ELF-1 (cell line): ENCODE data around the gene NR2F2.

ENCODE experiments used
- DNase-seq: peaks from one replicate; pipeline ENCODE4 v3.0.0-alpha.2; 2016; ENCODE audit warnings: low read depth, low spot score

Gene NR2F2

DNA sequence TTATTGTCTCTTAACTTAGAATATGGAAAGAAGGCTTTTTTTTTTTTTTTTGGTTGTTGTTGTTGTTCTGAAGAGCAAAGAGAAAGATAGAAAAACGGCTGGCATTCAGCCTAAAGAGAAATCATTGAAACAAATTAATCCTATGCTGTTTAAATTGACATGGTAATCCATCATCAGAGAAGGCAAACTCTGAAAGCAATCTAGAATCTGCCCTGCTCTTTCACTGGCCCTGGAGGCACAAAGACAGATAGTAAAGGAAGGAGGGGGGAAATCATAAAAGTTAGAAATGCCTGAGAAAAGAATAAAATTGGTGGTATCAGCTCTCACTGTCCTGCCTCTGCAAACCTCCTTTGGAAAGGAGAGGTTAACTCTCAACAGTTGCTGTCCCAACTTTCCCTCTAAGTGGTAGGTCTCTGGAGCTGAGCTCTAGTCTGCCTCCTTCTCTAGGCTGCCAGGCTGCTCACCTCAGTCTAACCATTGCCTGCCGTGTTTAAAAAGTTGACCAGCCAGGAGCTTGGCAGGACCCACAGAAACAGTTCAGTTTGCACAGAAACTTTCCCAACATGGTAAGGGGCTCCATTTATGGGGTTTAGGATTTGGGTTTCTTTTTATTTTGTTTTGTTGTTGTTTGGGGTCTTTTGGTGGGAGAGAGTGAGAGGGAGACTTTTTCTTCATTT lies 13.4 kb upstream of the NR2F2 start:
- DNase-seq = peak; percentile 18

DNA sequence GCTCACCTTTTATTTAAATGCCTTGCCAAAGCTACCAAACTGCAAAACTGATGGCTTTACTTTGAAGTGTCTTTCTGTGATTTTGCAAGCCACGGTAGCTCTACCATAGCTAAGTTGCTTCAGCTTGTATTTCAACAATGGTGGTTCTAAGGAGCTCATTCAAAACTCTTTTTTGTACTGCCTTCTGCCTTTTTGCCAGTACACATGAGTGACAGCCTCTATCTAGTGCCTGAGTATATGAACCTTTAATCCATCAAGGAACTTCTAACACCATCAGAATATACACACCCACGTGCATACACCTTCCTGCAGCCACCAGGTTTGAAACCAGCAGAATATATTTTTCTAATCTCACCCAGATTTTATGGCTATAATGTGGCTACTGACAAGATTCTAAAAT lies 10.4 kb upstream of the NR2F2 start:
- DNase-seq = no peak

DNA sequence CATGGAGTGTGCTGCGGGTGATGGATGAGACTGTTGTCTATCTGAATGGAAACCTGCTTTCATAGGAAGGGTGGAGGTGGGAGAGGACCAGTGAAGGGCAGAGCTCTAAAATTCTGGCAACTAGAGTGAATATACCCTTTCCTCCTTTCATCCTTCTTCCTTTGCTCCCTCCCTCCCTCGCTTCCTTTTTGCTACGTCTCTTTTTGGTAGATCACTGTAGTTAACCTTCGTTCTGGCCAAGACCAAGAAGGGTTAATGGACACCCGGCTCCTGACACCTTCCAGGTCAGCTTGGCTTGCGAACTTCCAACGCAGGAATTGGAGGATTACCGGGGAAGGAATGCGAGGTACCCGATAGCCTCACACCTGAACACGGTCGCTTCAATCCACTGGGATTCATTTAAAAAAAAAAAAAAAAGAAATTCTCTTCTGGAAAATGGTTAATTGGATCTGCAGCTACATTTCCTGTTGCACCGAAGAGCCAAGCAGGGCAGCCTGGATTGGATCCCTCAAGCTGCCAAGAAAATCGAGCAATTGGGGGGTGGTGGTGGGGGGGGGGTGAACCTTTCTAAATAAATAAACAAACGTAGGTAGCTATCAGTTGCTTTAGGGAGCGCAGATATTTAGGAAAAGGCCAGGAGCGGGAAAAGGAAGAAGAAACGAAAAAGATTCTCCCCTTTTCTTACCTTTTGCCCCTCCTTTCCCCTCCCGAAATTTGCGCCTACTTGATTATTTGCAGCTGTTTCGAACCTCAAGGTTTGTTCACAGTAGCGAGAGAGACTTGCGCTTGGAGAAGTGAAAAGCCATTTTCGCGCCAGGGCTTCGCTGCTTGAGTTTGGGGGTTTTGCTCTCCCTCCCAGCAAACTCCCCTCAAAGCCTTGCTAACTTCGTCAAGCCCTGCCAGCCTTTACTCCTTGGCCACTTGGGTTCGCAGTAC lies 9.5 kb upstream of the NR2F2 start:
- peak; percentile 22 for DNase-seq

DNA sequence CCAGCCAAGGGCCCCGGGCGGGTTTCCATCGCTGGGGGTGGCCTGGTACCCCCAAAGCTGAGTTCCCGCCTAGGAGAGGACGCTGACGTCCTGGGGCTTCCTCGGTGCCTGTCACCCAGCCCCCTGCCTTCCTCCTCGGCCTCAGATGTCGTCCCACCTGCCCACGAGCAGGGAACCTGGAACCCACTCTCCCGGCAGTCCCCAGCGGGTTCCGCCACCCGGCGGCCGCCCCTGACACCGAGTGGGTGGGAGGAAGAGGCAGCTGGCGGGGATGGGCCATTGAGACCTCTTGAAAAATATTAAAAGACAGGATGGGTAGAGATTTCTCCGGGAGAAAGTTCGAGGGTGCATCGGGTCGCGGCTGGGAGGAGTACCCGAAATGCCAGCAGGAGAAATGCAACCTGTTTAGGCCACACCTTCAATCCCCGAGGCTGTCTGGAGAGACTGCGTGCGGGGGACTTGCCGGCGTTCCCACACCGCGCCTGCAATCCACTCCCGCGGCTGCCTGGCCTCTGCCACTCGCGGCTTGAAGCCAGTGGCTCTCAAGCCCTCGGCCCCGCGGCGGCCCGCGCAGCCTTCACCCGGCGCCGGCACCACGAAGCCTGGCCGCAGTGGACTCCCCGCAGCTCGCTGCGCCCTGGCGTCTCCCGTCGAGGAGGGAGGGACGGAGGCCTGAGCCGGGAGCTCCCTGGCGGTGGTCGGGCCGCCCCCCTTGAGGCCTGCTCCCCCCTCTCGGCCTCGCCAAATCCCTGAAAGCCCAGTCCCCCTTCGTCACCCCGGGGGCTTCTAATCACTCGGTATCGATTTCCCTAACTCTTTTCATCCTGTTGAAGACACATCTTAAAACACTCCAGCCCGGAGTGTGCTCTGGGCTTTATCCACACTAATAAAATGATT lies 8.6 kb upstream of the NR2F2 start:
- peak; percentile 43 for DNase-seq

DNA sequence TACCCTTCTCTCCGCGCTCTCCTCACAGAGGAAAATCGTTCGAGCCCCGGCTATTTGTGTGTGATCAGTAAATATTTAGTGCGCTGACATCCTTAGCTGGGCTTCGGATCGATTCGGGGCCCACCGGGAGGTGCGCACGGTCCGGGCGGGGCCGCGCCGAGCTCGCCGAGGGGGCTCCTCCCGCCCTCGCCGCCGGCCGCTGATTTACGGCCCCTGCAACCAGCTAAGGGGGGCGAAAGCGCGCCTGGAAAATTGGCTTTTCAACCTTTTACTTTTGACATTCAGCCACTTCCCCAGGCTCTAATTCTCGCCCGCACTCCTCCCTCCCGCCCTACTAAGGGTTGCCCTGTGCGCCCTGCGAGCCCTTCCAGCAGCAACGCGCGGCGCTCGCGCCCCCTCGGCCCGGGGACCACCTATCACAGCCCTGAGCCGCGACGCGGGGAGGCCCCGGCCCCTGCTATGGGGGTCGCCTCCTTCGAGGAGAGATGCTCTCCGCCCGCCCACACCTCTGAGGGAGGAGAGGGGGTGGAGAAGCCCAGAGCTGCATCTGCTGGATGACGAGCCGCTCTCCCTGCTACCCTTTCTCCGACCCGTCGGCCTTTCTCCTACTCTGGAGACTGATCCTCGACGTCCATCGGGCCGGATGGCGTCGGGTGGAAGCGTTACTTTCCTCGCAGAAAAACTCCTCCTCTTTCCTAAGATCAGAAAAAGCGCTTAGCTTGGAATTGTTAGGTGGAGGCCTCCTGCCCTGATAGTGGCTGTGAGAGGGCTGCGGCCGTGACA lies 7.8 kb upstream of the NR2F2 start:
- DNase-seq = peak; percentile 68

DNA sequence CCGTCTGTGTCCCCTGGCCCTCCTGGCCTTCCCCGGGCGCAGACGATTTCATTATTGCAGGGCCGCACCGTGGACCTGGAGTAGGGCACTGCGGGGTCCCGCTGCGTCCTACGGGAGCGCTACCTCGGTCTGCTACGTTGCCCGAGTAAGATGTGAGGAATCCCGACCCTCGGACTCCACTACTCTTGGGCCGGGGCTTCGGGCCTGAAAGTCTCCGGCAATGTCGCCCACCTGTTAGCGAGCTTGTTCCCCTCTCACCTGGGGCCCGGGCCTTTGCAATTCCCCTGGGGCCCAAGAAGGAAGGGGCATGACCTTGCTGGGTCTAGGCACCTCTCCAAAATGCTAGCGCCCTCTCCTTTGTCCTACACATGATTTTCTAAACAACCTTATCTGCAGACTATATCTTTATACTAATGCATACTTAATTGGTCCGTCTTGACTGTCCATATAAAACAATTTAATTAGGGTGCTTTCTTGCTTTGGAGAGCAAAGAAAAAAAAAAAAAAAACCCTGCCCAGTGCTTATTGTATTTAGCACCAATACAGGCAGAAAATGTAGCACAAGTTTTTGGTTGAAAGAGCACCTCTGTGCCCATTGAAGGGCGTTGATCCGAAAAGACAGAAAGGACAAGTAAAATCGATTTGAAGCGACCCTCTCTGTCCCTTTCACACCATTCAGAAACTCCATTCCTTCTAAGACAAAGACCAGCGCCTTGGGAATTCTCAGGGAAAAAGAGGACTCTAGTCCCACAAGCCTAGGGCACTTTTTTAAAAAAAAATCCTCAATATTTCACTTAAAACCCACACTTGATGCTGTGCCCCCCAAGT lies 7.0 kb upstream of the NR2F2 start:
- DNase-seq = peak; percentile 16

DNA sequence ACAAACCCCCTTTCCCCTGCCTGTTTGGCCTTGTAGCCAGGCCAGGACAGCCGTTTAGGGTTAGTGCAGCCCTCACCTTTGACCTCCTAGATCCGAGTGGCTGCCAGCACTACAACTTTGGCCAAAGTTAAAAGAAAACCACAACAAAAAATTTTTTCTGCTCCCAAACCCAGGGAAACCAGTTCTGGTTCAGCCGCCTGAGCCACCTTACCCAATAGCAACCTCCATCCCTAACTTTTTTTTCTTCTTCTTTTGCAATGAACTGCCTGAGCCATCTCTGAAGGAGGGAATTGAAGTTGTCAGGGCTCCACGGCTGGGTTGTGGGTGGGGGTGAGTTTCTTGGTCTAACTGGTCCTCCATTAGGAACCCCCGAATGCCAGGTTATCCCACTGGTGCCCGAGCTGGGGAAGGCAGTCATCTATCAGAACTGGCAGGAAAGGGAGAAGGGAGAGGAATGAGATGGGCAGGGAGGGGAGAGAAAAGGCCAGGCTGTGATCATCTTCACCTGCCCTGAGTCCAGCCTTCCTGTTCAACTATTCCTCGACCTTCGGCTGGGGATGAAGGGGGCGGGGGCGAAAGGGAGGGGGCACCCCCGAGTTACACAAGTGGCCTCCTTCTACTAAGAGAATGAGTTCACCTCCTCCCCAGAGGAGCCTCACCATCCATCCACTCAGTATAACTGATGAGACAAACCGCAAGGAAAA lies 6.2 kb upstream of the NR2F2 start:
- DNase-seq = peak; percentile 53

DNA sequence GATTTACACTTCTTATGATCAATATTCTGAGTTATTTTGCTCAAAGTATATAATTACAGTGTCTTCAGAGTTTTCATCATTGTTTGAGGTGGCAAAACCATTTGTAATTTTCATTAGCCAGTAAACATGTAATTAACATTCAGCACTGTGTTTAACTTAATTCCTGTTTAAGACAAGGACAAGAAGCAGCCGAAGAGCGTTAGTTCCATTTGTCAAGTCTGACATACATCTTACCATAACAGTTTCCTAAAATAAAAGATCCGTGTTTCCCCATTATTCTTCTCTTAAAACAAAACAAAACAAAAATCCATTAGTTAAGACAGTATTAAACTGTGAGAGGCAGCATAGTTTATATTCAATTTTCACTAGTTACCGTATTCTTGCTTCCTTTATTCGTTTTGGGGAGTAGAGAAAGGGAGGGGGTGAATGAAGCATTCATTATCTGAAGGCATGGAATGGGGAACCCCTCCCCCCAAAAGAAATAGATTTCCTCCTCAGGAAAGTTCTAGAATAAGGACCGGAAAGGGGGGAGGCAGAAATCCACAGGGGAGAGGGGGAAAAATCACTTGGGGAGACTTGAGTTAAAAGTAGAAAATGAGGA lies 5.5 kb upstream of the NR2F2 start:
- DNase-seq = no peak

DNA sequence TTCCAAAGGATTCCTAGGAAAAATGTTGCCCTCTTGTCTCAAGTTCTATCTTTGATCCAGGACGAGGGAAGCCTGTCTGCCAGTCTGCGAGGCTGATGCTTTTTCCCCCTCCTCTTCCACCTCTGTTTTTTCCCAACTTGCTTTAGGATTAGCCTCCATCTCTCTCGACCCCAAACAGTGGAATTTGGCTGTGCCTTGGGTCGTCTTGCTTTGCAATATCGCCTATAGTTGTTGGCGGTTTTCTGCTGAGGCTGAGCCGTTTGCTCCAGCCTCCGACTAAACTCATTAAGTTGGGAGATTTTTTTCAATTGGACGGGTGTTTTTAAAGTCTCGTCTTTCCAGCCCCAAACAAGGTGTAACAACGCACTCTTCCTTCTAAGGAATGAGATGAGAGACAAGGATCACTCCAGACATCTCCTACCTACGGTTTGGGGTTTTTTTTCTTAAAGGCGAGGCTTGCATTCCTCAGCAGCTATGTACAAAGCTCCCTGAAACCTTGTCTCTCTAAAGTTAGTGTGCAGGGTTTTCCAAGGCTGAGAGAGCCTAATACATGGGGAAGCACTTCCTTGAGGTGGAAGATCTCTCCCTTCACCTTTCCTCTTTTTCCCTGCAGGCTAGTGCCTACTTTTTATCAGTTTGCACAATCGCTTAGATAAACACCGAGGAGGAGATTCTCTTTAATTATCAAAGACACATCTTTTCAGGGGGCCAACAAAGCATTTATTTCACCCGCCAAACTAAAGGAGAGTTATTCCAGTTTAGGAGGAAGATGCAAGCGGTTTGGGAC lies 4.8 kb upstream of the NR2F2 start:
- DNase-seq = peak; percentile 61

DNA sequence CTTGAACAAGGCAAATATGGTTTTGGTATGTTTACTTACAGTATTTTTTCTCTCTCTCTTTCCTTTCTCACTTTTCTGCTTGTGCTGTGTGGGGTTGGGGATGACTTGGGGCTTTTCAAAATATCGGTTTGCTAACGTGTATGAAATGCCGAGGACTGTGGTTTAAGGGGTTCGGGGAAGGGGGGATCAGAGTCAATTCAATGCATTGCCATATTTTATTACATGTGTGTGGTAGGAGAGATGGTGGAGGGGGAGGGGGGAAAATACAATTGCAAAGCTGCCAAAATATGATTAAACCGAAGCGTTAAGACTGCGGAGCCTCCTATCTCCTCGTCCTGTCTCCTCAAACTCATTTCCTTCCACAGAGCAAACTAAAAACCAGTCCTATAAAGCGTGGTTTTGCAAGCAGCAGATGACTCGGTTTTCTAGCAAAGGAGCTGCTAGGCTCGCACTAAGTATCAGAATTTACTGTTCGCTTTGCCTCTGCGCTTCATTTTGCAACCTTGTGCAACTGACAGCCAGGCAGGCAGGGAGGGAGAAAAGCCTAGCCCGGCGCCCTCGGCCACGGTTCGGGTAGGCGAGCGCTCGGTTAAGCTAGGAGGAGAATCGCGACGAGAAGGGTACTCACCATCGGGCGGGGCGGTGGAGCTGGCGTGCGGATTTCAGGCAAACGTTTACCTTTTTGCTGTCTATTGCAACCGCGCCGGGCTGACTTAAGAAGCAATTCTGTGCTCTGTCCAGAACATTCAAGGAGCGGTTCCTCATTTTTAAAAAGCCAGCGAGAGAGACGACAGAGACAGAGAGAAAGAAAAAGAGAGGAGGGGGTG lies 4.0 kb upstream of the NR2F2 start:
- DNase-seq = peak; percentile 71

DNA sequence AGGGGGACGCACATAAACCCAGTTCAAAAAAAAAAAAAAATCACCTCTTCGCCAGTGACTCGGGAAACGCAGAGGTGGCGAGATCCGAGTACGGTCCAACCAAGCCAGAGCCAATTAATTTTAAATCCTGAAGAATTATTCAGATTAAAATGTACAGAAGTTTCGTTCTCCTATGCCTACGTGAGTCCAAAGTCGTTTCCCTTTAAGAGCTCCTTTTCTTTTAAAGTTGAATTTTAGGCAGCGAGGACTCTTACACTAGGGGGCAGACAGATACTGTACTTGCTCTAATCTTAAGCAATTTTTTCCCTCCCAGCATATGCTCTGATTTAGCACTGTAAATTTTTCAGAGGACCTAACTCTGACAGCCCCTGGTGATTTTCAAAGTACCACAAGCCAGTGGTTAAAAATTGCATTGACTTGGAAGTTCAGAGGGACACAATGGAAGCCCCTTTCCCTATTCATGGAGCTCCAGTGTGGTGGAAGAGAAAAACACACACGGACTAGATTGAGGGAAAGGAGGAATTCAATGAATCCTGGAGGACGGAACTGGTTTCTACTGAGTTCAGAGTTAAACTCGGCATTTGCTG lies 3.3 kb upstream of the NR2F2 start:
- DNase-seq = peak; percentile 64

DNA sequence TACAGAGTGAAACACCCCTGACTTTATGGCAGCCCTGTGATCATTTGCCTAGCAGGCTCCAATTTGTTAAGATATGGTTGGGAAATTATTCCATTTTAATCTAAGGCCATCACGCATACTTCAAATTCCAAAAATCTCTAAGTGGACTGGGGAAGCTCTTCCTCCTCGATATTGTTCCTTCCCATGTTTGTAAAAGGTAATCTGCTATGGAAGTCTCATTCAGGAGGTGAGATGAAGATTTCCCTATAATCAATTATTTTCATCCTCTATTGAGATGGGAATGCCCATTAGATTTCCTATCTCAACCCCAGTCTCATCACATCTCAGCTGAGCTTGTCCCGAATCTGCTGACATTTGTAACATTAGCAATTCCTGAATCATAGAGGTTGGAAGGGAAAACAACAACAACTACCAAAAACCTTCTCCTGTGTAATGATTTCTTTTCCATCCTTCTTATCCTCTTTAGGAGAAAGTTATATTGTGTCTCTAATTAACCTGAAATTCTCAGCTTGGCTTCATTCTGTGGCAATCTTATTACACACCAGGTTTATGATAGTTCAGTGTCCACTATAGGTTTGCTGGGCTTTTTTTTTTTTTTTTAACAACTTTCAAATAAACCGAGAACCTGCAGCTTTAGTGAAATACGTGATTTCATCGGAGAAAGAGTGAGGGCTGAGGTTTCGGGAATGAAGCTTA lies 2.2 kb upstream of the NR2F2 start:
- no peak for DNase-seq

DNA sequence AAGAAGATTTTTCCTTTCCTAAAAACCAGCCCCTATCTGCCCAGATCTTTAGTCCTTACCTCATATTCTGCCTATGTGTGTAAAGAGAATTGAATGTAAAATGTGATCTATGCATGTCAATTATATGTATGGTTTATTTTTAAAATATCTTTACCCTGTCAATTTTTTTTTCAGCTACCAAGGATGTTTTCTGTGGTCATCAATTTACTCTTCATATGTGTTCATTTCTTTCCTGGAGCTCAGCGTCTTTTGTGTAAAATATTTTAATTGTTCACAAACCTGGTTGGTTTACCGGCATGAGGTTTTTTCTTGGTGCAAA lies 1.7 kb upstream of the NR2F2 start:
- DNase-seq = no peak

DNA sequence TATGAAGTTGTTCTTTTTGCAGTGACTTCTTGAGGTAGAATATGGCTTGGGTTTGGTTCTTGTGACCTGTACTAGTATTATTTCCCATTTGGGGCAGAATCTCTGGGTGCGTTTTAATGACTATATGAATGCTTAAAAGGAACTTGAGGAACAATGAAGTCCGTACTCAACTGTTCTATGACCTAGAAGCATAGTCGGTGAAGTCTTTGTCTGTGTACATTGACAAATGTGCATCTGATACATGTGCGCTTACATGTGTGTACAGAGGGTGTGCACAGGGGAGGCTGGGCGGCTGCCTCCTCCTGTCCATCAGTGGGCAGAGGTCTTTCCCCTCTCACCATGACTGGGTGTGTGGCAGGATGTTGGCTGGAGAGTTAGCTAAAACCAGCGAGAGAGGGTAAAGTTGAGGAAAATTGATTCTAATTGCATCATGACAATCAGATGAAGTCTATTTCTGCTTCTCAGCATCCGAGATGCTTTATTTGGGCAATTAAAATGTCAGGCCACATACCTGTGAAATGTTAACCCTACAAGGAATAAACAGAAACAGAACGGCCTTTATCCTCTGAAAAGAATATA lies 1.0 kb upstream of the NR2F2 start:
- peak; percentile 14 for DNase-seq

DNA sequence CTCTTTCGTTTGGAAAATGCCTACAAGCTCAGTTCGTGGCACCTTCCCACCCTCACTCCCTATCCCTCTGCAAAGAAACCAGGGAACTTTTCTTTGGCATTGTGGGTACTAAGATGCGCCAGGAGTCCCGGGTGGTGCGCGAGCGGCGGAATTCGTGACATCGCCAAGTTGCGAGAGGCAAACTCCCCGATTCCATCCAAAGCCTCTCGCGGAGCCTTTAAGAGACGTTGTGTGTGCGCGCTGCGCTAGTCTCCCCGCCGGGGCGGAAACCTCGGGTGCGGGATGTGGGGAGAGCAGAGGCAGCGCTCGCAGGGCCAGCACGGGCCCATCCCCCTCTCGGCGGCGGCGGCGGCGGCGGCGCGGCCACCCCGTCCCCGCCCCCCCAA lies 443 bp upstream of the NR2F2 start:
- DNase-seq = peak; percentile 63
